Astrocyte of the cerebellum (primary cell): ENCODE data around the gene DRC7.

Experiments used
- DNase-seq: peaks from one replicate; pipeline ENCODE4 v3.0.0-alpha.2; 2011; ENCODE audit warnings: low read depth
- H3K4me3 ChIP-seq: 2 replicates; pipeline ENCODE4 v1.5.1; 2011; ENCODE audit warnings: mild to moderate bottlenecking, low read depth, low read length, moderate library complexity
- CTCF ChIP-seq: IDR thresholded peaks from 2 replicates; pipeline ENCODE4 v1.5.1; 2012; ENCODE audit warnings: low read length, low read depth, moderate library complexity, mild to moderate bottlenecking; ENCODE audit errors: missing control alignments
- in situ Hi-C: cut with HindIII; loops from 2 replicates; pipeline ENCODE4 v1.10.0; 2017; ENCODE audit warnings: low sequenced_read_pairs

Gene DRC7

DNA sequence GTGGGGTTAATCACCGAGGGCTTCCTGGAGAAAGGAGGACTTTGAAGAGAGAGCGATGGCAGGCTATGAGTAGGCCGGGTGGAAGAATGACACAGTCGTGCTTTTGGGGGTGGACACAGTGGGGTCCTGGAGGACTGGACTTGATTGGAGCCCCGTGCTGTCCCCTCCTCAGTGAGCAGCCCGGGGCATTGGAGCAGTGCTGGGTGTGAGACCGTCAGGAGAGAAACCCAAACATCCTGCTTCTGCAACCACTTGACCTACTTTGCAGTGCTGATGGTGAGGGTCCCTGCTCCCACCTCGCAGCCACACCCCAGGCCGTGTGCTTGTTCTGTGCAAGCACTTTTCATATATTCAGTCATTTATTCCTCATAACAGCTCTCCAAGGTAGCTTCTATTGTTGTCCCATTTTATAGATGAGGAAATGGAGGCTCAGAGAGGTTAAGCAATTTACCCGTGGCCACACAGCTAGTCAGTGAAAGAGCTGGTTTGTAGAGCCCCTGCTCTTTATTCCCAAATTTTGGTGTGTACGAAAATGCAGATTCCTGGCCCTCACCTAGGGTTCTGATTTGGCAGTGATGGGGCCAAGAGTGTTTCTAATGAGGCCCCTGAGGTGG lies 38.2 kb upstream of the DRC7 start:
- in situ Hi-C loops: no loop called here
- H3K4me3 ChIP-seq: no peak overlapping the region
- TF ChIP-seq CTCF: no peak
- no peak for DNase-seq

- in situ Hi-C loops: no loop called here
These were observed 37.4 kb upstream of the DRC7 start for GRCh38 chr16:57657228-57657627.

GRCh38 chr16:57658130-57658877 lies 36.3 kb upstream of the DRC7 start:
- no peak for TF ChIP-seq CTCF
- H3K4me3 ChIP-seq: no peak overlapping the region
- DNase-seq: no peak
- in situ Hi-C loops: no loop called here

More at GRCh38 chr16:57657228-57657627, 37.4 kb upstream of the DRC7 start:
- no peak for TF ChIP-seq CTCF
- H3K4me3 ChIP-seq: no peak overlapping the region
- no peak for DNase-seq

DNA sequence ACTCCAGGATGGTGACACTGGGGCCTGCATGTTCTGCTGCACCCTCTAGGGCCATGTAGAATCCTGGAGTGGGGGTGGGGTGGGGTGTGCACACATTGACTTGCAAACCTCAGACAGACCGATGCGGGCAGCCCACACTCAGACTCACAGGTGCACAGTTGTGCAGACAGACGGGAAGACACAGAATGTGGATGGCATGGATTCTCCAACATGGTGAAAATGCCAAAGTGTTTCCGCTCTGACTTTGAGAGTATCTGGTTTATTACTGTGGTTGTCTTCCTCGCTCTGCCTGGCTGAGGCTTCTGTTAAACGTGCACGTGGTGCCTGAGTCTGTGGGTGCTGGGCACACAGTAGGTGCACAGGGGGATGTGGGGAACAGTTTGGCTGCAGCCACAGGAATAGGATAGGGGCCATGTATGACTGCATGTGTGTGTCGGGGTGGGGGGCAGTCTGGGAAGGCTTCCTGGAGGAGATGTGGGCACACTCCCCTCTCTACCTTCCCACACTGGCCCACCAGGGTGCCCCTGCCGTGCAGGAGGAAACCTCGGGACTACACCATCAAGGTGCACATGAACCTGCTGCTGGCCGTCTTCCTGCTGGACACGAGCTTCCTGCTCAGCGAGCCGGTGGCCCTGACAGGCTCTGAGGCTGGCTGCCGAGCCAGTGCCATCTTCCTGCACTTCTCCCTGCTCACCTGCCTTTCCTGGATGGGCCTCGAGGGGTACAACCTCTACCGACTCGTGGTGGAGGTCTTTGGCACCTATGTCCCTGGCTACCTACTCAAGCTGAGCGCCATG lies 35.5 kb upstream of the DRC7 start:
- no peak overlapping the region for H3K4me3 ChIP-seq
- in situ Hi-C loops: no loop called here
- DNase-seq: no peak
- no peak for TF ChIP-seq CTCF

GRCh38 chr16:57660715-57661463 lies 33.7 kb upstream of the DRC7 start:
- in situ Hi-C loops: no loop called here
- no peak for DNase-seq
- no peak overlapping the region for H3K4me3 ChIP-seq
- TF ChIP-seq CTCF: no peak

DNA sequence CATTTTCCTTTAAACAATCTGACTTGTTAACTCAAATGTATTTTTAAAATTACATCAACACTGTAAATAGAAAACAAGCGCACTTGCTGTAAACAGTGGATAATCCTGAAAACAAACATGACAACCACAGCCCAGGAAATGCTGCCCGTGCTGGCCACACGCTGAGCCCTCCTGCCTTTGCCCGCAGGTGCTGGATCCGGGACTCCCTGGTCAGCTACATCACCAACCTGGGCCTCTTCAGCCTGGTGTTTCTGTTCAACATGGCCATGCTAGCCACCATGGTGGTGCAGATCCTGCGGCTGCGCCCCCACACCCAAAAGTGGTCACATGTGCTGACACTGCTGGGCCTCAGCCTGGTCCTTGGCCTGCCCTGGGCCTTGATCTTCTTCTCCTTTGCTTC lies 33.1 kb upstream of the DRC7 start:
- DNase-seq: no peak
- no peak for TF ChIP-seq CTCF
- in situ Hi-C loops: no loop called here
- no peak overlapping the region for H3K4me3 ChIP-seq
